H9 (cell line): ENCODE results near the gene MYEF2. TPM values are rescaled to one million over a fixed set of nuclear protein-coding genes. Genes with fewer than 3 reads are reported as not detected.

Experiments
- DNase-seq: peaks from one replicate; pipeline ENCODE4 v3.0.0-alpha.2; 2017
- H2AFZ ChIP-seq: one replicate; pipeline ENCODE4 v1.6.1; 2013; ENCODE audit warnings: mild to moderate bottlenecking, low read length, control low read depth, moderate library complexity
- H2AK5ac ChIP-seq: 2 replicates; pipeline ENCODE4 v1.6.1; 2013; ENCODE audit warnings: low read length, control low read depth, mixed read lengths; ENCODE audit not compliant: insufficient read length
- H2BK120ac ChIP-seq: one replicate; pipeline ENCODE4 v1.6.1; 2013; ENCODE audit warnings: low read depth, mild to moderate bottlenecking, low read length, control low read depth, inconsistent platforms; ENCODE audit not compliant: poor library complexity, severe bottlenecking
- H2BK12ac ChIP-seq: 2 replicates; pipeline ENCODE4 v1.6.1; 2013; ENCODE audit warnings: low read length, control low read depth, mixed read lengths, low read depth; ENCODE audit not compliant: insufficient read length
- H2BK15ac ChIP-seq: 2 replicates; pipeline ENCODE4 v1.6.1; 2013; ENCODE audit warnings: low read depth, low read length, control low read depth
- H2BK20ac ChIP-seq: one replicate; pipeline ENCODE4 v1.6.1; 2013; ENCODE audit warnings: low read depth, mild to moderate bottlenecking, low read length, control low read depth, inconsistent platforms; ENCODE audit not compliant: poor library complexity, severe bottlenecking
- H2BK5ac ChIP-seq: 2 replicates; pipeline ENCODE4 v1.6.1; 2013; ENCODE audit warnings: low read length, control low read depth, mixed read lengths; ENCODE audit not compliant: insufficient read length
- H3K14ac ChIP-seq: 2 replicates; pipeline ENCODE4 v1.6.1; 2013; ENCODE audit warnings: low read length, control low read depth; ENCODE audit not compliant: insufficient read depth
- H3K18ac ChIP-seq: 2 replicates; pipeline ENCODE4 v1.6.1; 2013; ENCODE audit warnings: low read depth, mild to moderate bottlenecking, mixed read lengths, low read length, control low read depth; ENCODE audit not compliant: insufficient read length
- H3K23ac ChIP-seq: 2 replicates; pipeline ENCODE4 v1.6.1; 2013; ENCODE audit warnings: low read length, control low read depth, mixed read lengths, low read depth; ENCODE audit not compliant: insufficient read length
- H3K23me2 ChIP-seq: 2 replicates; pipeline ENCODE4 v1.6.1; 2013; ENCODE audit warnings: low read depth, mild to moderate bottlenecking, mixed read lengths, low read length, control low read depth; ENCODE audit not compliant: insufficient read length, poor library complexity, severe bottlenecking
- H3K27ac ChIP-seq: 2 replicates; pipeline ENCODE4 v1.5.1; 2013; ENCODE audit warnings: low read length, control low read depth, mixed read lengths, low read depth; ENCODE audit not compliant: insufficient read length
- H3K27me3 ChIP-seq: 2 replicates; pipeline ENCODE4 v1.6.1; 2013; ENCODE audit warnings: low read length, control low read depth, inconsistent platforms; ENCODE audit not compliant: insufficient read depth
- H3K4ac ChIP-seq: 2 replicates; pipeline ENCODE4 v1.6.1; 2013; ENCODE audit warnings: low read depth, mild to moderate bottlenecking, control low read depth, inconsistent platforms, low read length, moderate library complexity
- H3K4me1 ChIP-seq: 2 replicates; pipeline ENCODE4 v1.6.1; 2013; ENCODE audit warnings: low read length, control low read depth, inconsistent platforms; ENCODE audit not compliant: insufficient read depth
- H3K4me2 ChIP-seq: 2 replicates; pipeline ENCODE4 v1.6.1; 2013; ENCODE audit warnings: low read length, control low read depth, mixed read lengths; ENCODE audit not compliant: insufficient read length, insufficient read depth
- H3K56ac ChIP-seq: 2 replicates; pipeline ENCODE4 v1.6.1; 2013; ENCODE audit warnings: low read depth, mild to moderate bottlenecking, mixed read lengths, low read length, control low read depth; ENCODE audit not compliant: insufficient read length
- H3K79me1 ChIP-seq: 2 replicates; pipeline ENCODE4 v1.6.1; 2013; ENCODE audit warnings: low read depth, mild to moderate bottlenecking, moderate library complexity, low read length, control low read depth, inconsistent platforms; ENCODE audit not compliant: insufficient read depth, poor library complexity, severe bottlenecking
- H3K79me2 ChIP-seq: 2 replicates; pipeline ENCODE4 v1.6.1; 2013; ENCODE audit warnings: low read length, control low read depth, inconsistent platforms; ENCODE audit not compliant: insufficient read depth
- H3K9ac ChIP-seq: 2 replicates; pipeline ENCODE4 v1.6.1; 2013; ENCODE audit warnings: low read length, control low read depth, mixed read lengths; ENCODE audit not compliant: insufficient read length; ENCODE audit errors: extremely low read depth
- H3K9me3 ChIP-seq: one replicate; pipeline ENCODE4 v1.6.1; 2013; ENCODE audit warnings: low read depth, low read length, inconsistent platforms; ENCODE audit not compliant: control insufficient read depth
- H3T11ph ChIP-seq: one replicate; pipeline ENCODE4 v1.6.1; 2013; ENCODE audit warnings: mild to moderate bottlenecking, low read length, control low read depth, inconsistent platforms
- H4K20me1 ChIP-seq: one replicate; pipeline ENCODE4 v1.6.1; 2013; ENCODE audit not compliant: control insufficient read depth, insufficient read length, insufficient read depth
- H4K5ac ChIP-seq: 2 replicates; pipeline ENCODE4 v1.6.1; 2013; ENCODE audit warnings: low read depth, mild to moderate bottlenecking, mixed read lengths, low read length, control low read depth; ENCODE audit not compliant: insufficient read length
- H4K8ac ChIP-seq: replicated peaks from 2 replicates; pipeline ENCODE4 v1.6.1; 2013; ENCODE audit warnings: low read length, control low read depth, mixed read lengths, low read depth; ENCODE audit not compliant: insufficient read length
- H4K91ac ChIP-seq: 2 replicates; pipeline ENCODE4 v1.6.1; 2013; ENCODE audit warnings: low read depth, mild to moderate bottlenecking, moderate library complexity, mixed read lengths, low read length, control low read depth; ENCODE audit not compliant: insufficient read length
- H3K27ac Mint-ChIP-seq, 3 experiments: 2 replicates in 2 of 3; 3 replicates in 1 of 3; pipeline ENCODE4 v1.8.0; 2020 to 2021; ENCODE audit warnings: mixed read lengths in 3 of 3, mild to moderate bottlenecking in 1 of 3, moderate library complexity in 1 of 3
- H3K27me3 Mint-ChIP-seq: 2 replicates; pipeline ENCODE4 v1.8.0; 2021; ENCODE audit warnings: low read depth, mild to moderate bottlenecking, moderate library complexity, mixed read lengths
- H3K36me3 Mint-ChIP-seq, 3 experiments: 2 replicates in 2 of 3; 3 replicates in 1 of 3; pipeline ENCODE4 v1.8.0; 2020 to 2021; ENCODE audit warnings: low read depth in 3 of 3, mixed read lengths in 3 of 3; ENCODE audit not compliant: insufficient read depth in 1 of 3
- H3K4me1 Mint-ChIP-seq, 2 experiments: 2 replicates each; pipeline ENCODE4 v1.8.0; 2020; ENCODE audit warnings: mixed read lengths in 2 of 2
- H3K4me3 Mint-ChIP-seq, 2 experiments: 2 replicates in 1 of 2; 3 replicates in 1 of 2; pipeline ENCODE4 v1.8.0; 2020 to 2021; ENCODE audit warnings: mild to moderate bottlenecking in 2 of 2, mixed read lengths in 2 of 2, moderate library complexity in 1 of 2
- H3K9me3 Mint-ChIP-seq, 2 experiments: 2 replicates in 1 of 2; 3 replicates in 1 of 2; pipeline ENCODE4 v1.8.0; 2020; ENCODE audit warnings: mild to moderate bottlenecking in 2 of 2, mixed read lengths in 2 of 2, moderate library complexity in 1 of 2
- CTCF ChIP-seq: fragments of 200-600 bp; sonication (generic); conservative IDR thresholded peaks from 3 replicates; pipeline ENCODE4 v1.8.0; 2021; ENCODE audit warnings: antibody characterized with exemption, mild to moderate bottlenecking
- WGBS: extraction: QIAGEN DNeasy Blood & Tissue Kit; methylation state at CpG from one replicate; pipeline ENCODE4 v1.1.7; 2013; ENCODE audit warnings: missing lambda C conversion rate, low lambda C conversion rate, mixed read lengths; ENCODE audit not compliant: insufficient read length; ENCODE audit errors: extremely low coverage; 5-methylcytosine and 5-hydroxymethylcytosine counted together
- total RNA-seq: library from RNA; stranded (reverse); gene quantifications from 2 replicates; pipeline ENCODE4 v1.2.1, GENCODE V29; 2021

The MYEF2 gene
- total RNA-seq, 1 experiment from 2014 or later = 85.2 TPM

- Histone ChIP-seq H3K14ac (no peak overlapping the region), H3K27me3 (no peaks in the 10 kb centered on the region), H3K79me1 (no peaks in the 10 kb centered on the region), H3K9ac (no peak overlapping the region), H2BK20ac (no peak overlapping the region), H4K8ac (no peak overlapping the region), H3K56ac (no peak overlapping the region), H3K4me1 (no peaks in the 10 kb centered on the region; the same call in 1 of the 2 replicates), H4K91ac (no peak overlapping the region), H3K4me2 (no peak overlapping the region), H3K23me2 (no peaks in the 10 kb centered on the region), H2AK5ac (no peak overlapping the region), H3K9me3 (no peaks in the 10 kb centered on the region), H3K4ac (no peak overlapping the region), H2BK12ac (no peak overlapping the region), H3T11ph (no peak overlapping the region), H3K27ac (no peak overlapping the region), H2BK5ac (no peak overlapping the region), H2BK15ac (no peak overlapping the region), H3K23ac (no peak overlapping the region), H2BK120ac (no peak overlapping the region), H3K18ac (no peak overlapping the region), H4K20me1 (no peaks in the 10 kb centered on the region), H2AFZ (no peak overlapping the region), H4K5ac (no peak overlapping the region), H3K79me2 (no peaks in the 10 kb centered on the region)
- Mint-ChIP-seq H3K9me3 (no peaks in the 10 kb centered on the region), H3K27me3 (no peaks in the 10 kb centered on the region), H3K27ac (no peak overlapping the region; a peak in 1 of 7 replicates), H3K36me3 (no peaks in the 10 kb centered on the region), H3K4me1 (peaks cover 12 to 16% of the 10 kb centered on the region in 2 experiments), H3K4me3 (no peak overlapping the region)
- WGBS = no CpG with 5 or more reads among the region's 6 CpGs
- DNase-seq = no peak
- no peak for TF ChIP-seq CTCF
These were observed 45.2 kb downstream of the MYEF2 start for GRCh38 chr15:48132874-48133273.
